ENCODE data around the gene DYNC2I2. TPM values are rescaled to one million over a fixed set of nuclear protein-coding genes. Genes with fewer than 3 reads are reported as not detected.

Gene DYNC2I2
- total RNA-seq, 1 experiment from 2014 or later, result 71.1 TPM

GRCh38 chr9:128627906-128628305, 28.7 kb downstream of the DYNC2I2 start (continued):
- TF ChIP-seq AFF4 (CRISPR knock-in tag; IDR thresholded peaks at IDR 0.05; ENCODE audit: borderline replicate concordance) (no peak), ZBTB43 (CRISPR knock-in tag; IDR thresholded peaks at IDR 0.05) (no peak)

- Mint-ChIP-seq H3K36me3 (peaks cover 44% of the 10 kb centered on the region), H3K27ac (no peak overlapping the region), H3K27me3 (ENCODE audit: low read depth) (no peaks in the 10 kb centered on the region), H3K4me1 (no peaks in the 10 kb centered on the region), H3K9me3 (no peaks in the 10 kb centered on the region), H3K4me3 (no peak overlapping the region)
- ChIA-PET POLR2A (interaction anchor here (0.5 kb wide), 1 partner anchor 357 kb away, joined by 4 read pairs; no protein-coding TSS in a partner anchor), CTCF (no interaction called here)
- DNase-seq (ENCODE audit: low spot score) (no peak), ATAC-seq (no peak)
- TF ChIP-seq ZNF281 (CRISPR knock-in tag; IDR thresholded peaks at IDR 0.05) (no peak), STAT6 (CRISPR knock-in tag; conservative IDR thresholded peaks at IDR 0.05; ENCODE audit: low read depth) (no peak), ZSCAN18 (CRISPR knock-in tag; IDR thresholded peaks at IDR 0.05) (no peak), ERG (CRISPR knock-in tag; IDR thresholded peaks at IDR 0.05) (no peak), ZBTB43 (CRISPR knock-in tag; IDR thresholded peaks at IDR 0.05) (no peak), HMGA2 (CRISPR knock-in tag; IDR thresholded peaks at IDR 0.05) (no peak), ZNF317 (CRISPR knock-in tag; IDR thresholded peaks at IDR 0.05; ENCODE audit: borderline replicate concordance, low read depth) (no peak), CREM (CRISPR knock-in tag; IDR thresholded peaks at IDR 0.05) (no peak), ZNF512 (CRISPR knock-in tag; IDR thresholded peaks at IDR 0.05; ENCODE audit: borderline replicate concordance) (no peak), NFYB (CRISPR knock-in tag; conservative IDR thresholded peaks at IDR 0.05; ENCODE audit: low read depth) (no peak), SOX15 (CRISPR knock-in tag; IDR thresholded peaks at IDR 0.05) (no peak), NR3C1 (CRISPR knock-in tag; conservative IDR thresholded peaks at IDR 0.05; ENCODE audit: low read depth) (no peak), RELA (CRISPR knock-in tag; IDR thresholded peaks at IDR 0.05; ENCODE audit: borderline replicate concordance) (no peak), PREB (CRISPR knock-in tag; IDR thresholded peaks at IDR 0.05; ENCODE audit: borderline replicate concordance) (no peak)
These were observed 29.4 kb downstream of the DYNC2I2 start for GRCh38 chr9:128627127-128627715.

Data from WTC11 (cell line).